ENCODE data around the gene MTA2. TPM values are rescaled to one million over a fixed set of nuclear protein-coding genes. Genes with fewer than 3 reads are reported as not detected.

MTA2 gene
- polyA plus RNA-seq, 10 donors, result 36.9 to 56.4 (median 44.1) TPM

- peak; percentile 44 to 61 (median 59) for DNase-seq
Measured at GRCh38 chr11:62547691-62548281, 53.9 kb downstream of the MTA2 start.

GRCh38 chr11:62546929-62547625 is 54.6 kb downstream of the MTA2 start:
- peak in 2 of 3 donors; percentile 70 to 90 for DNase-seq

- peak; percentile 76 to 91 (median 77) for DNase-seq
Measured at GRCh38 chr11:62546244-62546928, 55.3 kb downstream of the MTA2 start, which contains the start of gene AHNAK. TSS of gene AHNAK (minus strand) at chr11:62546806. CDS start at chr11:62536098, 10,708 bp downstream.

- DNase-seq, result peak; percentile 96 to 99 (median 98)
Measured at GRCh38 chr11:62545437-62546243, 56.0 kb downstream of the MTA2 start.

- DNase-seq, result peak in 2 of 3 donors; percentile 27 to 67
Measured at GRCh38 chr11:62544581-62545436, 56.9 kb downstream of the MTA2 start.

- peak in 2 of 3 donors; percentile 18 to 50 for DNase-seq
Measured at GRCh38 chr11:62543680-62544444, 57.8 kb downstream of the MTA2 start.

Other genes with a start within 250 kb of the MTA2 start
- not detected for gene SCGB1A1, start 182.8 kb downstream of the MTA2 start, polyA plus RNA-seq (ENCODE audit: insufficient read length in 10 of 10)
- 100 to 1,000 TPM; 269 to 408 (median 312) TPM for gene AHNAK, start 55.1 kb downstream of the MTA2 start, polyA plus RNA-seq (ENCODE audit: insufficient read length in 10 of 10)
- 1,000 to 10,000 TPM; 2,727 to 3,805 (median 3,280) TPM for gene EEF1G, start 28.0 kb downstream of the MTA2 start, polyA plus RNA-seq (ENCODE audit: insufficient read length in 10 of 10)
- 10 to 100 TPM; 11.6 to 17.7 (median 13.8) TPM for gene TUT1, start 10.3 kb downstream of the MTA2 start, polyA plus RNA-seq (ENCODE audit: insufficient read length in 10 of 10)
- gene EML3, start 10.9 kb upstream of the MTA2 start, polyA plus RNA-seq (ENCODE audit: insufficient read length in 10 of 10), result 10 to 100 TPM; 11.9 to 25.3 (median 17.7) TPM
- gene ROM1, start 11.4 kb upstream of the MTA2 start, polyA plus RNA-seq (ENCODE audit: insufficient read length in 10 of 10), result 1 to 10 TPM in 8 of 10 donors, under 1 TPM in 2; 0.69 to 2.4 (median 1.6) TPM
- gene B3GAT3, start 20.1 kb upstream of the MTA2 start, polyA plus RNA-seq (ENCODE audit: insufficient read length in 10 of 10), result 10 to 100 TPM; 13.3 to 22.3 (median 18.7) TPM
- gene GANAB, start 44.7 kb upstream of the MTA2 start, polyA plus RNA-seq (ENCODE audit: insufficient read length in 10 of 10), result 100 to 1,000 TPM; 145 to 211 (median 165) TPM
- 10 to 100 TPM in 6 of 10 donors, 1 to 10 TPM in 4; 9.0 to 13.9 (median 11.1) TPM for gene INTS5, start 51.4 kb upstream of the MTA2 start, polyA plus RNA-seq (ENCODE audit: insufficient read length in 10 of 10)
- gene C11orf98, start 63.3 kb upstream of the MTA2 start, polyA plus RNA-seq (ENCODE audit: insufficient read length in 10 of 10), result 10 to 100 TPM; 30.0 to 44.8 (median 33.0) TPM
- 1 to 10 TPM; 1.8 to 4.9 (median 3.1) TPM for gene CSKMT, start 63.4 kb upstream of the MTA2 start, polyA plus RNA-seq (ENCODE audit: insufficient read length in 10 of 10)
- gene UQCC3, start 69.8 kb upstream of the MTA2 start, polyA plus RNA-seq (ENCODE audit: insufficient read length in 10 of 10), result 1 to 10 TPM; 4.5 to 8.3 (median 5.7) TPM
- 1 to 10 TPM; 3.0 to 8.4 (median 6.6) TPM for gene LBHD1, start 70.4 kb upstream of the MTA2 start, polyA plus RNA-seq (ENCODE audit: insufficient read length in 10 of 10)
- gene UBXN1, start 77.2 kb upstream of the MTA2 start, polyA plus RNA-seq (ENCODE audit: insufficient read length in 10 of 10), result 100 to 1,000 TPM in 9 of 10 donors, 10 to 100 TPM in 1; 96.1 to 155 (median 130) TPM
- 10 to 100 TPM; 12.8 to 31.1 (median 20.4) TPM for gene LRRN4CL, start 87.7 kb upstream of the MTA2 start, polyA plus RNA-seq (ENCODE audit: insufficient read length in 10 of 10)
- 10 to 100 TPM; 15.1 to 24.5 (median 22.0) TPM for gene BSCL2, start 105.6 kb upstream of the MTA2 start, polyA plus RNA-seq (ENCODE audit: insufficient read length in 10 of 10)
- 1 to 10 TPM in 2 of 10 donors, under 1 TPM in 5, not detected in 3; 0.35 to 1.5 (median 0.66) TPM for gene GNG3, start 105.8 kb upstream of the MTA2 start, polyA plus RNA-seq (ENCODE audit: insufficient read length in 10 of 10)
- gene HNRNPUL2, start 125.6 kb upstream of the MTA2 start, polyA plus RNA-seq (ENCODE audit: insufficient read length in 10 of 10), result 10 to 100 TPM; 40.7 to 61.0 (median 47.6) TPM
- gene TTC9C, start 126.6 kb upstream of the MTA2 start, polyA plus RNA-seq (ENCODE audit: insufficient read length in 10 of 10), result 10 to 100 TPM; 22.8 to 32.2 (median 30.1) TPM
- gene ZBTB3, start 152.3 kb upstream of the MTA2 start, polyA plus RNA-seq (ENCODE audit: insufficient read length in 10 of 10), result 1 to 10 TPM; 3.2 to 5.1 (median 3.9) TPM
- 100 to 1,000 TPM in 1 of 10 donors, 10 to 100 TPM in 9; 81.9 to 102 (median 89.2) TPM for gene POLR2G, start 159.7 kb upstream of the MTA2 start, polyA plus RNA-seq (ENCODE audit: insufficient read length in 10 of 10)
- gene TAF6L, start 169.5 kb upstream of the MTA2 start, polyA plus RNA-seq (ENCODE audit: insufficient read length in 10 of 10), result 10 to 100 TPM; 11.5 to 16.6 (median 14.2) TPM
- 10 to 100 TPM; 24.7 to 29.1 (median 27.6) TPM for gene TMEM179B, start 185.5 kb upstream of the MTA2 start, polyA plus RNA-seq (ENCODE audit: insufficient read length in 10 of 10)
- gene TMEM223, start 190.1 kb upstream of the MTA2 start, polyA plus RNA-seq (ENCODE audit: insufficient read length in 10 of 10), result 10 to 100 TPM; 10.6 to 17.0 (median 15.2) TPM
- gene NXF1, start 203.6 kb upstream of the MTA2 start, polyA plus RNA-seq (ENCODE audit: insufficient read length in 10 of 10), result 10 to 100 TPM; 59.6 to 85.7 (median 65.7) TPM
- gene STX5, start 230.2 kb upstream of the MTA2 start, polyA plus RNA-seq (ENCODE audit: insufficient read length in 10 of 10), result 10 to 100 TPM; 32.7 to 42.6 (median 35.0) TPM
- not detected for gene TEX54, start 231.0 kb upstream of the MTA2 start, polyA plus RNA-seq (ENCODE audit: insufficient read length in 10 of 10)
- 10 to 100 TPM; 25.5 to 35.1 (median 31.0) TPM for gene WDR74, start 237.7 kb upstream of the MTA2 start, polyA plus RNA-seq (ENCODE audit: insufficient read length in 10 of 10)

Measured in muscle of back (tissue), 11 donors.